ENCODE results near the gene UPF2. TPM values are rescaled to one million over a fixed set of nuclear protein-coding genes. Genes with fewer than 3 reads are reported as not detected.

The UPF2 gene
- total RNA-seq, 4 donors from 2014 or later = 21.9 to 30.8 (median 24.5) TPM

DNA sequence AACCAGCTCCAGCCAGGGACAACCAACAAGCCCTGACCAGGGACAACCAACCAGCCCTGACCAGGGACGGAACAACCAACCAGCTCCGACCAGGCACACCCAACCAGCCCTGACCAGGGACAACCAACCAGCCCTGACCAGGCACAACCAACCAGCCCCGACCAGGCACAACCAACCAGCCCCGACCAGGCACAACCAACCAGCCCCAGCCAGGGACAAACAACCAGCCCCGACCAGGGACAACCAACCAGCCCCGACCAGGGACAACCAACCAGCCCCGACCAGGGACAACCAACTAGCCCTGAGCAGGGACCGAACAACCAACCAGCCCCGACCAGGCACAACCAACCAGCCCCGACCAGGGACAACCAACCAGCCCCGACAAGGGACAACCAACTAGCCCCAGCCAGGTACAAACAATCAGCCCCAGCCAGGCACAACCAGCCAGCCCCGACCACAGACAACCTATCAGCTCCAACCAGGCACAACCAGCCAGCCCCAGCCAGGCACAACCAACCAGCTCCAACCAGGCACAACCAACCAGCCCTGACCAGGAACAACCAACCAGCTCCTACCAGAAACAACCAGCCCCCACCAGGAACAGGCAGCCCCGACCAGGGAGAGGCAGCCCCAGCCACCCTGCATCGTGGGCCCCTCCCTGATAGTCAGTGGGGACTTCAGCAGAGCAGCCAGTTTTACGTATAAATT lies 163.1 kb downstream of the UPF2 start:
- TF ChIP-seq, protein P1, sequence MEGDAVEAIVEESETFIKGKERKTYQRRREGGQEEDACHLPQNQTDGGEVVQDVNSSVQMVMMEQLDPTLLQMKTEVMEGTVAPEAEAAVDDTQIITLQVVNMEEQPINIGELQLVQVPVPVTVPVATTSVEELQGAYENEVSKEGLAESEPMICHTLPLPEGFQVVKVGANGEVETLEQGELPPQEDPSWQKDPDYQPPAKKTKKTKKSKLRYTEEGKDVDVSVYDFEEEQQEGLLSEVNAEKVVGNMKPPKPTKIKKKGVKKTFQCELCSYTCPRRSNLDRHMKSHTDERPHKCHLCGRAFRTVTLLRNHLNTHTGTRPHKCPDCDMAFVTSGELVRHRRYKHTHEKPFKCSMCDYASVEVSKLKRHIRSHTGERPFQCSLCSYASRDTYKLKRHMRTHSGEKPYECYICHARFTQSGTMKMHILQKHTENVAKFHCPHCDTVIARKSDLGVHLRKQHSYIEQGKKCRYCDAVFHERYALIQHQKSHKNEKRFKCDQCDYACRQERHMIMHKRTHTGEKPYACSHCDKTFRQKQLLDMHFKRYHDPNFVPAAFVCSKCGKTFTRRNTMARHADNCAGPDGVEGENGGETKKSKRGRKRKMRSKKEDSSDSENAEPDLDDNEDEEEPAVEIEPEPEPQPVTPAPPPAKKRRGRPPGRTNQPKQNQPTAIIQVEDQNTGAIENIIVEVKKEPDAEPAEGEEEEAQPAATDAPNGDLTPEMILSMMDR (IDR thresholded peaks at IDR 0.05; ENCODE audit: low read depth) = no peak

GRCh38 chr10:11878776-11879175 lies 163.8 kb downstream of the UPF2 start:
- TF ChIP-seq, protein P1 (IDR thresholded peaks at IDR 0.05; ENCODE audit: low read depth) = no peak

- TF ChIP-seq, protein P1 (IDR thresholded peaks at IDR 0.05; ENCODE audit: low read depth) = no peak
Measured at GRCh38 chr10:11877591-11877905, 165.1 kb downstream of the UPF2 start.

- TF ChIP-seq, protein P1 (IDR thresholded peaks at IDR 0.05; ENCODE audit: low read depth) = no peak
Measured at GRCh38 chr10:11876805-11877590, 165.6 kb downstream of the UPF2 start.

DNA sequence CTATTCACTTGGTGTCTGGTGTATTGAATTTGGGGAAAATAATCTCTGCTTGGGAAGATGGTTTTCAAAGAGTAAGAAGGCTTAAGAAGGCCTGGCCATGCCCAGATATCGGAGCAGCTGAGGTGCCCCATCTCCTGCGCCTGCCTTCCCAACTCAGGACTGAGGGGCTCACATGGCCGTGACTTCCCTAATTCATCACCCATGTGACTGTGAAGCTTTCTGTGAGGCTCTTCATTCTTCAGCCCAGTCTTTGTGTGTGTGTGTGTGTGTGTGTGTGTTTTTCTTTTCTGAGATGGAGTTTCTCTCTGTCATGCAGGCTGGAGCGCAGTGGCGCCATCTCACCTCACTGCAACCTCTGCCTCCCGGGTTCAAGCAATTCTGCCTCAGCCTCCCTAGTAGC lies 166.3 kb downstream of the UPF2 start:
- TF ChIP-seq, protein P1 (IDR thresholded peaks at IDR 0.05; ENCODE audit: low read depth) = no peak

- TF ChIP-seq, protein P1 (IDR thresholded peaks at IDR 0.05; ENCODE audit: low read depth) = no peak
Measured at GRCh38 chr10:11875494-11876281, 166.9 kb downstream of the UPF2 start.

Data from subcutaneous adipose tissue (tissue), 4 donors.